ENCODE results near the gene MACROD2.

- no peak for TF ChIP-seq NFE2L2 (IDR thresholded peaks at IDR 0.05; ENCODE audit: low read depth, low read length)
- no peak for TF ChIP-seq CTCF (conservative IDR thresholded peaks at IDR 0.05; ENCODE audit: low read depth, low read length)
- TF ChIP-seq POLR2A (IDR thresholded peaks at IDR 0.05; ENCODE audit: low read depth, low read length), result no peak
- no peak for TF ChIP-seq RCOR1 (IDR thresholded peaks at IDR 0.05; ENCODE audit: insufficient replicate concordance, low read length)
- no peak for TF ChIP-seq SMC3 (IDR thresholded peaks at IDR 0.05; ENCODE audit: low read depth, low read length)
Measured at GRCh38 chr20:14523090-14523489, 527.8 kb downstream of the MACROD2 start.

Measured in IMR-90 (cell line).